Vagina (tissue), 2 donors: Measurements from ENCODE around the gene PRPF40B. TPM values are rescaled to one million over a fixed set of nuclear protein-coding genes. Genes with fewer than 3 reads are reported as not detected.

Source experiments
- DNase-seq, 2 donors: peaks; one replicate each; pipeline ENCODE4 v3.0.0-alpha.2; 2017; ENCODE audit errors: extremely low spot score in 2 of 2
- H3K27ac ChIP-seq: fragments of 200-600 bp; sonication (generic); one replicate; pipeline ENCODE4 v1.5.1; 2019
- H3K27me3 ChIP-seq: fragments of 200-600 bp; sonication (generic); one replicate; pipeline ENCODE4 v1.5.1; 2019
- H3K36me3 ChIP-seq, 2 donors: fragments of 200-600 bp; sonication (generic); one replicate each; pipeline ENCODE4 v1.5.1; 2017 to 2019
- H3K4me1 ChIP-seq: fragments of 200-600 bp; sonication (generic); one replicate; pipeline ENCODE4 v1.5.1; 2019
- H3K4me3 ChIP-seq, 2 donors: fragments of 200-600 bp; sonication (generic); 1 replicate in 1 of 2; 2 replicates in 1 of 2; pipeline ENCODE4 v1.5.1; 2016 to 2019
- H3K9me3 ChIP-seq: fragments of 200-600 bp; sonication (generic); one replicate; pipeline ENCODE4 v1.5.1; 2019
- CTCF ChIP-seq, 3 experiments: fragments of 450-650 bp in 2 of 3; fragments of 200-600 bp in 1 of 3; sonication (generic) in 1 of 3; IDR thresholded peaks; one replicate each; pipeline ENCODE4 v1.5.1; 2017 to 2019; ENCODE audit warnings: antibody characterized with exemption in 3 of 3, mild to moderate bottlenecking in 2 of 3, moderate library complexity in 2 of 3
- POLR2A ChIP-seq, 2 donors: fragments of 450-650 bp; IDR thresholded peaks; one replicate each; pipeline ENCODE4 v1.6.1; 2017; ENCODE audit warnings: antibody characterized with exemption in 2 of 2, mild to moderate bottlenecking in 2 of 2, moderate library complexity in 2 of 2
- POLR2AphosphoS5 ChIP-seq, 2 donors: sonication (generic); formaldehyde crosslinking; IDR thresholded peaks; one replicate each; pipeline ENCODE4 v1.9.0; 2017; ENCODE audit warnings: antibody characterized with exemption in 2 of 2, mild to moderate bottlenecking in 2 of 2, low read depth in 1 of 2; ENCODE audit not compliant: insufficient read depth in 1 of 2
- intact Hi-C: fragments of 100-400 bp; cut with DNase I; formaldehyde crosslinking; loops from one replicate; pipeline ENCODE4 v1.15.1; 2023
- small RNA-seq: library from RNA; depleted of rRNA; stranded (forward); fragments of <200 nt; gene quantifications from one replicate; pipeline ENCODE3, GENCODE V24; 2016
- total RNA-seq: library from RNA; depleted of rRNA; stranded (reverse); fragments of >200 nt; gene quantifications from one replicate; pipeline ENCODE4 v1.2.3, GENCODE V29; 2016

Gene PRPF40B
- total RNA-seq, 1 donor from 2014 or later = 22.1 TPM

GRCh38 chr12:49689237-49689636 lies 65.9 kb downstream of the PRPF40B start:
- Histone ChIP-seq H3K27me3 (no peaks in the 10 kb centered on the region), H3K27ac (no peak overlapping the region), H3K9me3 (no peaks in the 10 kb centered on the region), H3K4me3 (no peak overlapping the region), H3K36me3 (no peaks in the 10 kb centered on the region), H3K4me1 (no peaks in the 10 kb centered on the region)
- TF ChIP-seq POLR2A (IDR thresholded peaks at IDR 0.05) (no peak), CTCF (IDR thresholded peaks at IDR 0.05) (no peak), POLR2AphosphoS5 (IDR thresholded peaks at IDR 0.05; ENCODE audit: insufficient read depth in 1 of 2, low read depth in 1 of 2) (no peak)
- DNase-seq = no peak
- intact Hi-C loops = no loop called here

- Histone ChIP-seq H3K4me3 (no peak overlapping the region), H3K9me3 (no peaks in the 10 kb centered on the region), H3K36me3 (no peaks in the 10 kb centered on the region), H3K4me1 (no peaks in the 10 kb centered on the region), H3K27me3 (no peaks in the 10 kb centered on the region), H3K27ac (no peak overlapping the region)
- intact Hi-C loops = no loop called here
- TF ChIP-seq POLR2AphosphoS5 (IDR thresholded peaks at IDR 0.05; ENCODE audit: insufficient read depth in 1 of 2, low read depth in 1 of 2) (no peak), CTCF (IDR thresholded peaks at IDR 0.05) (no peak), POLR2A (IDR thresholded peaks at IDR 0.05) (no peak)
- DNase-seq = no peak
Measured at GRCh38 chr12:49689785-49690184, 66.4 kb downstream of the PRPF40B start.

GRCh38 chr12:49692851-49693250 lies 69.5 kb downstream of the PRPF40B start:
- Histone ChIP-seq H3K36me3 (no peaks in the 10 kb centered on the region), H3K27me3 (no peaks in the 10 kb centered on the region), H3K27ac (no peak overlapping the region), H3K4me3 (no peak overlapping the region), H3K9me3 (no peaks in the 10 kb centered on the region), H3K4me1 (no peaks in the 10 kb centered on the region)
- DNase-seq = no peak
- TF ChIP-seq POLR2A (IDR thresholded peaks at IDR 0.05) (no peak), POLR2AphosphoS5 (IDR thresholded peaks at IDR 0.05; ENCODE audit: insufficient read depth in 1 of 2, low read depth in 1 of 2) (no peak), CTCF (IDR thresholded peaks at IDR 0.05) (no peak)
- intact Hi-C loops = no loop called here

- intact Hi-C loops = loop anchor here (1.0 kb wide), 1 partner anchor 19 kb away; no protein-coding TSS in a partner anchor
- H3K4me3 ChIP-seq = no peak overlapping the region
- H3K36me3 ChIP-seq = no peaks in the 10 kb centered on the region
- H3K27me3 ChIP-seq = no peaks in the 10 kb centered on the region
- H3K4me1 ChIP-seq = peaks cover 7% of the 10 kb centered on the region
- TF ChIP-seq POLR2A (IDR thresholded peaks at IDR 0.05) = no peak
- no peak for TF ChIP-seq POLR2AphosphoS5 (IDR thresholded peaks at IDR 0.05; ENCODE audit: insufficient read depth in 1 of 2, low read depth in 1 of 2)
- no peak for TF ChIP-seq CTCF (IDR thresholded peaks at IDR 0.05)
- no peaks in the 10 kb centered on the region for H3K9me3 ChIP-seq
- H3K27ac ChIP-seq = no peak overlapping the region
- no peak for DNase-seq
Measured at GRCh38 chr12:49693931-49694444, 70.6 kb downstream of the PRPF40B start.

Small RNAs within 50 kb of the gene (small RNA-seq; reads per million reads assigned to genes)
- gene HIGD1AP9 = not detected
- not detected for gene POLR2KP1
- gene RNU6-834P = not detected

Other genes with a start within 250 kb of the PRPF40B start
- gene KCNH3, start 84.5 kb upstream of the PRPF40B start, total RNA-seq = not detected
- 40.8 TPM for gene MCRS1, start 55.4 kb upstream of the PRPF40B start, total RNA-seq
- not detected for gene FAM186B, start 17.9 kb upstream of the PRPF40B start, total RNA-seq
- 11.0 TPM for gene FMNL3, start 83.8 kb downstream of the PRPF40B start, total RNA-seq
- 240 TPM for gene TMBIM6, start 118.0 kb downstream of the PRPF40B start, total RNA-seq
- 15.7 TPM for gene NCKAP5L, start 204.9 kb downstream of the PRPF40B start, total RNA-seq
- 2.7 TPM for gene BCDIN3D, start 219.5 kb downstream of the PRPF40B start, total RNA-seq